Measurements from ENCODE around the gene NR2F6.

DNA sequence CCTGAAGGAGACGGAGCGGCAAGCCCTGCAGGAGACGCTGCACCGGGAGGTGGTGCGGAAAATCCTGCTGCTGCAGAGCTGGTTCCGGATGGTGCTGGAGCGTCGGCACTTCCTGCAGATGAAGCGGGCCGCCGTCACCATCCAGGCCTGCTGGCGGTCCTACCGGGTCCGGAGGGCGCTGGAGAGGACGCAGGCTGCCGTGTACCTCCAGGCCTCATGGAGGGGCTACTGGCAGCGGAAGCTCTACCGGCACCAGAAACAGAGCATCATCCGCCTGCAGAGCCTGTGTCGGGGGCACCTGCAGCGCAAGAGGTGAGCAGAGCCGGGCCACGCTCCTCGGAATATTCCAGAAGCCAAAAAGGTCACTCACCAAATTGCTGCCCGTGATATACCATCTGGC, 53.0 kb downstream of the NR2F6 start:
- TF ChIP-seq, protein P1, sequence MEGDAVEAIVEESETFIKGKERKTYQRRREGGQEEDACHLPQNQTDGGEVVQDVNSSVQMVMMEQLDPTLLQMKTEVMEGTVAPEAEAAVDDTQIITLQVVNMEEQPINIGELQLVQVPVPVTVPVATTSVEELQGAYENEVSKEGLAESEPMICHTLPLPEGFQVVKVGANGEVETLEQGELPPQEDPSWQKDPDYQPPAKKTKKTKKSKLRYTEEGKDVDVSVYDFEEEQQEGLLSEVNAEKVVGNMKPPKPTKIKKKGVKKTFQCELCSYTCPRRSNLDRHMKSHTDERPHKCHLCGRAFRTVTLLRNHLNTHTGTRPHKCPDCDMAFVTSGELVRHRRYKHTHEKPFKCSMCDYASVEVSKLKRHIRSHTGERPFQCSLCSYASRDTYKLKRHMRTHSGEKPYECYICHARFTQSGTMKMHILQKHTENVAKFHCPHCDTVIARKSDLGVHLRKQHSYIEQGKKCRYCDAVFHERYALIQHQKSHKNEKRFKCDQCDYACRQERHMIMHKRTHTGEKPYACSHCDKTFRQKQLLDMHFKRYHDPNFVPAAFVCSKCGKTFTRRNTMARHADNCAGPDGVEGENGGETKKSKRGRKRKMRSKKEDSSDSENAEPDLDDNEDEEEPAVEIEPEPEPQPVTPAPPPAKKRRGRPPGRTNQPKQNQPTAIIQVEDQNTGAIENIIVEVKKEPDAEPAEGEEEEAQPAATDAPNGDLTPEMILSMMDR (IDR thresholded peaks at IDR 0.05; ENCODE audit: low read depth, low read length) = no peak
- TF ChIP-seq, protein P2, sequence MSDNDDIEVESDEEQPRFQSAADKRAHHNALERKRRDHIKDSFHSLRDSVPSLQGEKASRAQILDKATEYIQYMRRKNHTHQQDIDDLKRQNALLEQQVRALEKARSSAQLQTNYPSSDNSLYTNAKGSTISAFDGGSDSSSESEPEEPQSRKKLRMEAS (IDR thresholded peaks at IDR 0.05; ENCODE audit: low read depth, low read length) = no peak

All from NB4 (cell line).